HL-60 (cell line): ENCODE results near the gene SLC25A26.

Experiments
- GABPA ChIP-seq: IDR thresholded peaks from 2 replicates; pipeline ENCODE4 v1.6.1; 2012; ENCODE audit warnings: low read depth
- POLR2AphosphoS5 ChIP-seq: IDR thresholded peaks from 2 replicates; pipeline ENCODE4 v1.6.1; 2012; ENCODE audit warnings: low read depth
- SPI1 ChIP-seq: IDR thresholded peaks from 2 replicates; pipeline ENCODE4 v1.6.1; 2012; ENCODE audit warnings: low read depth, mild to moderate bottlenecking, borderline replicate concordance
- TF ChIP-seq, protein P1 (sequence below): IDR thresholded peaks from one replicate; pipeline ENCODE4 v1.5.1; 2011; ENCODE audit warnings: low read length, control low read depth, inconsistent platforms; ENCODE audit not compliant: insufficient read depth
- TF ChIP-seq, protein P2 (sequence below): IDR thresholded peaks from 2 replicates; pipeline ENCODE4 v1.6.1; 2012; ENCODE audit warnings: low read depth; ENCODE audit not compliant: insufficient replicate concordance

DNA sequence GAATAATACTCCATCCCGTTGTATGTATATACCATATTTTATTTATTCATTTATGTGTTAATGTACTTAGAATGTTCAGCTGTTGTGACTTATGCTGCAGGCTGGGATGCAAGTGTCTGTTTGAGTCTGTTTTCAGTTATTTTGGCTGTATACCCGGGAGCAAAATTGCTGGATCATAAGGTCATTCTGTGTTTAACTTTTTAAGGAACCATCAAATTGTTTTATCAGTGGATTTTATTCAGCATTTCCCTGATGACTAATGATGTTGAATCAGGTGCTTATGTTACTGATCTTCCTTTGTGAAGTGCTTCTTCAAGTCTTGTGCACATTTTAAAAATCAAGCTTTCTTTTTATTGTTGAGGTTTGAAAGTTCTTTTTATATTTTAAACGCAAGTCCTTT lies 118.1 kb downstream of the SLC25A26 start:
- TF ChIP-seq, protein P1, sequence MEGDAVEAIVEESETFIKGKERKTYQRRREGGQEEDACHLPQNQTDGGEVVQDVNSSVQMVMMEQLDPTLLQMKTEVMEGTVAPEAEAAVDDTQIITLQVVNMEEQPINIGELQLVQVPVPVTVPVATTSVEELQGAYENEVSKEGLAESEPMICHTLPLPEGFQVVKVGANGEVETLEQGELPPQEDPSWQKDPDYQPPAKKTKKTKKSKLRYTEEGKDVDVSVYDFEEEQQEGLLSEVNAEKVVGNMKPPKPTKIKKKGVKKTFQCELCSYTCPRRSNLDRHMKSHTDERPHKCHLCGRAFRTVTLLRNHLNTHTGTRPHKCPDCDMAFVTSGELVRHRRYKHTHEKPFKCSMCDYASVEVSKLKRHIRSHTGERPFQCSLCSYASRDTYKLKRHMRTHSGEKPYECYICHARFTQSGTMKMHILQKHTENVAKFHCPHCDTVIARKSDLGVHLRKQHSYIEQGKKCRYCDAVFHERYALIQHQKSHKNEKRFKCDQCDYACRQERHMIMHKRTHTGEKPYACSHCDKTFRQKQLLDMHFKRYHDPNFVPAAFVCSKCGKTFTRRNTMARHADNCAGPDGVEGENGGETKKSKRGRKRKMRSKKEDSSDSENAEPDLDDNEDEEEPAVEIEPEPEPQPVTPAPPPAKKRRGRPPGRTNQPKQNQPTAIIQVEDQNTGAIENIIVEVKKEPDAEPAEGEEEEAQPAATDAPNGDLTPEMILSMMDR = no peak
- TF ChIP-seq, protein P2, sequence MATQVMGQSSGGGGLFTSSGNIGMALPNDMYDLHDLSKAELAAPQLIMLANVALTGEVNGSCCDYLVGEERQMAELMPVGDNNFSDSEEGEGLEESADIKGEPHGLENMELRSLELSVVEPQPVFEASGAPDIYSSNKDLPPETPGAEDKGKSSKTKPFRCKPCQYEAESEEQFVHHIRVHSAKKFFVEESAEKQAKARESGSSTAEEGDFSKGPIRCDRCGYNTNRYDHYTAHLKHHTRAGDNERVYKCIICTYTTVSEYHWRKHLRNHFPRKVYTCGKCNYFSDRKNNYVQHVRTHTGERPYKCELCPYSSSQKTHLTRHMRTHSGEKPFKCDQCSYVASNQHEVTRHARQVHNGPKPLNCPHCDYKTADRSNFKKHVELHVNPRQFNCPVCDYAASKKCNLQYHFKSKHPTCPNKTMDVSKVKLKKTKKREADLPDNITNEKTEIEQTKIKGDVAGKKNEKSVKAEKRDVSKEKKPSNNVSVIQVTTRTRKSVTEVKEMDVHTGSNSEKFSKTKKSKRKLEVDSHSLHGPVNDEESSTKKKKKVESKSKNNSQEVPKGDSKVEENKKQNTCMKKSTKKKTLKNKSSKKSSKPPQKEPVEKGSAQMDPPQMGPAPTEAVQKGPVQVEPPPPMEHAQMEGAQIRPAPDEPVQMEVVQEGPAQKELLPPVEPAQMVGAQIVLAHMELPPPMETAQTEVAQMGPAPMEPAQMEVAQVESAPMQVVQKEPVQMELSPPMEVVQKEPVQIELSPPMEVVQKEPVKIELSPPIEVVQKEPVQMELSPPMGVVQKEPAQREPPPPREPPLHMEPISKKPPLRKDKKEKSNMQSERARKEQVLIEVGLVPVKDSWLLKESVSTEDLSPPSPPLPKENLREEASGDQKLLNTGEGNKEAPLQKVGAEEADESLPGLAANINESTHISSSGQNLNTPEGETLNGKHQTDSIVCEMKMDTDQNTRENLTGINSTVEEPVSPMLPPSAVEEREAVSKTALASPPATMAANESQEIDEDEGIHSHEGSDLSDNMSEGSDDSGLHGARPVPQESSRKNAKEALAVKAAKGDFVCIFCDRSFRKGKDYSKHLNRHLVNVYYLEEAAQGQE = no peak
- no peak for TF ChIP-seq GABPA
- TF ChIP-seq POLR2AphosphoS5 = no peak
- no peak for TF ChIP-seq SPI1
